HG02759 (cell line): ENCODE data around the gene TNRC6B.
"Not testable (repeated sequence)": the region's sequence is repeated elsewhere in the genome, so short reads cannot be mapped to it uniquely, and the experiment has no call there.

Experiments used
- ATAC-seq: cut with Tn5 transposase; IDR thresholded peaks from one replicate; pipeline ENCODE4 v1.9.1; 2021; ENCODE audit warnings: mild to moderate bottlenecking, moderate library complexity; ENCODE audit not compliant: unreplicated experiment

Gene TNRC6B

GRCh38 chr22:40183029-40183581 lies 5.4 kb downstream of the TNRC6B start:
- ATAC-seq, result no peak

DNA sequence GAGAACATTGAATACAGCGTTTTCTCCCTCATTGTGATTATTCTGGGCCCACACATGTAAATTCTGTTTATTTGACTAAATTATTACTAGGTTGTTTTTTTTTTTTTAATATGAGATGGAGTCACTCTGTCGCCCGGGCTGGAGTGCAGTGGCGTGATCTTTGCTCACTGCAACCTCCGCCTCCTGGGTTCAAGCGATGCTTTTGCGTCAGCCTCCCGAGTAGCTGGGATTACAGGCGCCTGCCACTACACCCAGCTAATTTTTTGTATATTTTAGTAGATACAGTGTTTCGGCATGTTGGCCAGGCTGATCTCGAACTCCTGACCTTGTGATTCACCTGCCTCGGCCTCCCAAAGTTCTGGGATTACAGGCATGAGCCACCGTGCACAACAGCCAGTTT lies 5.9 kb downstream of the TNRC6B start:
- not testable (repeated sequence) for ATAC-seq

- ATAC-seq, result no peak
Measured at GRCh38 chr22:40187389-40187788, 9.7 kb downstream of the TNRC6B start.

DNA sequence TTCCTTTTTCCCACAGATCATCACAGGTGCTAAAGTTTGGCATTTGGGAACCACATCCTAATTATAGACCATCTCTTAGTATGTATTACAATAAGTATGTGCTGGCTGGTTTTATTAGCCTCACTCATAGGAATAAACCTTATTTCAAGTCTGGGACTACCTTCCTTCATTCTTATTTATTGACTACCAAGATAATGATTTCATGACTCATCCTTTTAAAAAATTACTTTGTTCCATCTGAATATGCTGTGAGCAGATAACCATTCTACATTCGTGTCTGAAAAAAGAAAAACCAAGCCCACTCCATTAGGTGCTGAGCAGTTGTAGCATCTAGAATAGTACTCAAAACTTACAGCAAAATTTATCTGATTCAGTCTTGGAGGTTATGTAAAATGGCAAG lies 12.3 kb downstream of the TNRC6B start:
- no peak for ATAC-seq

GRCh38 chr22:40190501-40190900 lies 12.8 kb downstream of the TNRC6B start:
- ATAC-seq, result no peak

DNA sequence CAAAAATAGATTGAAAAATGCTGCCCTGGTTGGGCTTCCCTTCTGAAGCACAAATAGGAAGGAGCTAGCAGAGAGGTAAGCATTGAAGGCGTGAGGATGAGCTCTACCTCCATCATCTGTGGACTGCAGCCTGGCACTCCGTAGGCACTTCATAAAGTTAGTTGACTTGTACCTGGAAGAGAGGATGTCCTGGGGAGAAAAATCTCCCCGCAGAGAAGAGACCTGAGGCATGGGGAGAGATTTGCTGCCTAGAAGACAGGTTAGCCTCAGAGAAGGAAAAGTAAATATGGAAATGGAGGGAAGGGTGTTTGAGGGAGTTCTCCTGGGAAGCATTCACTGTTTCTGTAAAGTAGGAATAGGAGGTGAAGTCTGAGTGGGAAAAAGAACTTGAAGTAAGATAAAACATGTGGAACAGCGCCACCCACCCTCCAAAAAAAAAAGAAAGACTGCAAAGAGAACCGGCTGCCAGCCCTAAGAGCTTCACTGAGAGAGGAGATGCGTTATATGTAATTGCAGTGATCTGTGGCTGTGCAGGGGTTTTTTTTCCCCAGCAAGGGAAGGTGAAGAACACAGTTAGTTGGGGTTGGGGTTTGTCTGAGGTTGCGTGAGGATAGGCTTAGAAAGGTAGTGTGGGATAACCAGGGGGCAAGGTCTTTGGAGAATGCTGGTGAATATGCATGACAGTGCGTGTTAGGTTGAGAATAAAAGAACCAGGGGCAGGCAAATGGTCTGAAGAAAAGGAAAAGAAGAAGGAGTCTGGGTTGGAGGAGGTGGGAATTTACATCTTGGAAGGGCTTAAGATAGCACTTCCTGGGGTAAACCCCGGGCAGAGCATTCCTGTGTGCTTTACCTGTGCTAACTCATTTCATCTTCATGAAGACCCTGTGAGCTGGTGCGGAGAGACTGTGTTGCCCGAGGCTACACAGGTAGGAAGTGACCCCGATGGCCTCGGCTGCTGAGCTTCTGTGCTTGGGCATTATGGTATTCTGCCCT lies 16.0 kb downstream of the TNRC6B start:
- ATAC-seq, result no peak

GRCh38 chr22:40194656-40195055 lies 16.9 kb downstream of the TNRC6B start:
- ATAC-seq, result no peak

GRCh38 chr22:40196628-40197360 lies 19.1 kb downstream of the TNRC6B start:
- no peak for ATAC-seq

DNA sequence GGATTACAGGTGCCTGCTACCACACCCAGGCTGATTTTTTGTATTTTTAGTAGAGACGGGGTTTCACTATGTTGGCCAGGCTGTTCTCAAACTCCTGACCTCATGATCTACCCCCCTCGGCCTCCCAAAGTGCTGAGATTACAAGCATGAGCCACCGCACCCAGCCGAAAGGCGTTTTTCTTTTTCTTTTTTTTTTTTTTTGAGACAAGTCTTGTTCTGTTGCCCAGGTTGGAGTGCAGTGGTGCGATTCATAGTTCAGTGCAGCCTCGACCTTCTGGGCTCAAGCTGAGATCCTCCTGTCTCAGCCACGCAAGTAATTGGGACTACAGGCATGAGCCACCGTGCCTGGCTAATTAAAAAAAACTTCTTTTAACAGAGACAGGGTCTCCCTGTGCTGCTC lies 19.7 kb downstream of the TNRC6B start:
- ATAC-seq, result not testable (repeated sequence)

DNA sequence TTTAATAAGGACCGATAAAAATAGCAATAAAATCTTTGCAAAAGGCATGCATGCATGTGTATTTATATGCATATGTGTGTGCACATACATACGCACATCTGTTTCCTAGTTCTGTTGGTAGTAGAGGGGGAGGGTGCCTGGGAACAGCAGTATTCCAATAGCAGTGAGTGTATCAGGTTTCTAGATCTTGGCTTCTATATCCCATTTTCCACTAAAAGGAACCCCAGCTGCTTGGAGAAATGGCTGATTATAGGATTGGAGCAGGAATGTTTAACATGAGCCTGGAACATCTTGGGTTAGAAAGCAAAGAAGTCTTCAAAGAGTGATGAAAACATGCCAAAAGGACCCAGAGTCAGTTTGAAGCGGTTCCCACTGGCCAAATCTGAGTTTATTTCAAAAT lies 21.0 kb downstream of the TNRC6B start:
- ATAC-seq, result no peak

GRCh38 chr22:40199223-40199622 lies 21.5 kb downstream of the TNRC6B start:
- ATAC-seq, result no peak

GRCh38 chr22:40199852-40200251 lies 22.1 kb downstream of the TNRC6B start:
- no peak for ATAC-seq

DNA sequence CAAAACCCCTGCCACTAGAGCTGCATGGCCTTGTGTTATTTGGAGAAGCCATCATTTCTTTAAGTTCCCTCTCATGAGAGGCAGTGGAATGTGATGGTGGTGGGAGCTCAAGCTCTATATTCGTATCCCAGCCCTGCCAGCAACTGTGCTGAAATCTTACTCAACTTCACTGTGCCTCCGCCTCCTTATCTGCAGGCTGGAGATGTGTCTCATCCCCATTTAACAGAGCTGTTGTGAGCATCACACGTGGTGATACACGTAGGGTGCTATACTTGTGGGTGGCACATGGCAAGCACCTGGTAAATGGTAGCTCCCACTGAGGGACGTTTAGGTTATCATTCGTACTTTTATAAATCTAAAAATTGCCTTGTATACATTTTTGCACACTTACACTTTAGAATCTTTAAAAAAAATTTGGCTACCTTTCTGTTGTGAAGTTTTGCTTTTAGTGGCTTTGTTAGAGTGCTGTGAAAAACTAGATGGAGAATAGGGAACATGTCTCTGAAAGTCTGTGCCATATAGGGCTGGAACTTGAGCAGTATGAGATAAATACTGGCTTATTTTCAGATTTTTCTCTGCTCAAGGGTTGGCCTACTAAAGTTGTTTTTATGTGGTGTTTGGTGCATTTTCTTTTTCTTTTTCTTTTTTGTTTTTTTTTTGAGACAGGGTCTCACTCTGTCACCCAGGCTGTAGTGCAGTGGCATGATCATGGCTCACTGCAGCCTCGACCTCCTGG lies 23.2 kb downstream of the TNRC6B start:
- no peak for ATAC-seq

- ATAC-seq, result no peak
Measured at GRCh38 chr22:40202225-40202944, 24.7 kb downstream of the TNRC6B start.

DNA sequence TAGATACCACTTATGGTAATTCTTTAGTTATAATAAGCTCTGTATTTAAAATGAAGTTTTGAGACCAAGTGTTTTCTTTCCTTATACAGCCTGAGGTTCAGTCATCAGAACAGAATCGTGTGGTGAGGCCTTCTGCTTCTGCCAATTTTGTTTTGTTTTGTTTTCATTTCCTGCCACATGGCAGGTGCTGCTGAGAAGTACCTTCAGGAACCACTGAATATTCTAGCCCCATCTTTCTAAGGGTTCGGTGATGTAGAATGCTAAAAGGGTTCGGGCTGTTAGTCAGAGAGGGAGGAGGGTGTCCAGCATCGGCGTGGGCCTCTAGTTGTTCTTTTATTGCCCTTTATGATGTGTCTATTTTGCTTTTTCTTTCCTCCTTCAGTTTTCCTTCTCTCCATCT lies 25.8 kb downstream of the TNRC6B start:
- ATAC-seq, result peak; percentile 61

- no peak for ATAC-seq
Measured at GRCh38 chr22:40204321-40205116, 26.8 kb downstream of the TNRC6B start.

- ATAC-seq, result no peak
Measured at GRCh38 chr22:40206561-40206960, 28.8 kb downstream of the TNRC6B start.

DNA sequence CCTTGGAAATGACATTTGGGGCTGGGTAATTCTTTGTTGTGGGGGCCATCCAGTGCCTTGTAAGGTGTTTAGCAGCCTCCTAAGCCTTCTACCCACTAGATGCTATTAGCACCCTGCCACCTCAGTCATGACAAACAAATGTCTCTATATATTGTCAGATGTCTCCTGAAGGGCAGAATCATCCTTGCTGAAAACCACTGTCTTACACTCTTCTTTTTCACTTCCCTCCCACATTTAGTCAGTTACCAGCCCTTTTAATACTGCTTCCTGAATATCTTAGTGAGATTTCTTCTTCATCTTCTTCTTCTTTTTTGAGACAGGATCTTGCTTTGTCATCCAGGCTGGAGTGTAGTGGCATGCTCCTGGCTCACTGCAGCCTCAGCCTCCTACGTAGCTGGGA lies 33.1 kb downstream of the TNRC6B start:
- peak; percentile 73 for ATAC-seq

- no peak for ATAC-seq
Measured at GRCh38 chr22:40211476-40212054, 33.8 kb downstream of the TNRC6B start.
